Right hindlimb (tissue), 1 donor: ENCODE measurements around the gene ADM2.
"Not testable (repeated sequence)": the region's sequence is repeated elsewhere in the genome, so short reads cannot be mapped to it uniquely, and the experiment has no call there.

ENCODE experiments used
- DNase-seq: peaks from one replicate; pipeline ENCODE4 v3.0.0-alpha.2; 2018

The ADM2 gene, protein sequence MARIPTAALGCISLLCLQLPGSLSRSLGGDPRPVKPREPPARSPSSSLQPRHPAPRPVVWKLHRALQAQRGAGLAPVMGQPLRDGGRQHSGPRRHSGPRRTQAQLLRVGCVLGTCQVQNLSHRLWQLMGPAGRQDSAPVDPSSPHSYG

DNA sequence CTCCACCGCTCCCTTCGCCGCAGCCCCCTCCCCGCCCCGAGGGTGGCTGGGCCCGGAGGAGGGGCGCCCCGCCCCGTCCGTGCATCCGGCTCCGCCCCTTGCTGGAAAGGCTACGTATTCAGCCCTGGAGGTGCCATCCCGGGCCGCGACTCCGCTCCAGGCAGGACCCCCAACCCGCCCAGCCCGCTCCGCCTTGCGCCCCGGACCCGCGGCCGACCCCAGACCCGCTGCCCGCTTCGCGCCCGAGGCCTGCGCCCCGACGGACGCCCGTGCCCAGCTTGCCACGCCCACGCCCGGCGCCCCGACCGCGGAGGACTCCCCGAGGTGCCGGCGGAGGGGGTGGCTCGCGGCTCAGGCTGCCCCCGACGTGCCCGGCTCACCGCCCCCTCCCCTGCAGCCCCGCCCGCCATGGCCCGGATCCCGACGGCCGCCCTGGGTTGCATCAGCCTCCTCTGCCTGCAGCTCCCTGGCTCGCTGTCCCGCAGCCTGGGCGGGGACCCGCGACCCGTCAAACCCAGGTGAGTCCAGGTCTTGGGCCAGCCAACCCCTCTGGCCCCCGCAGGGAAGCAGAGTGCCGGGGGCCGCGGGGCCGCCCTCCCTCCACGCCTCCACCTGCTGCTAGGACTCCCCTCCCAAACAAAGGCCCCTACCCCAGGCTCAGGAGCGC lies at the start of gene ADM2:
Gene ADM2, plus strand, starts transcription at position 104 of the 667 bp plus-strand sequence. Its CDS starts 305 bp downstream, at position 409.
- DNase-seq = no peak

DNA sequence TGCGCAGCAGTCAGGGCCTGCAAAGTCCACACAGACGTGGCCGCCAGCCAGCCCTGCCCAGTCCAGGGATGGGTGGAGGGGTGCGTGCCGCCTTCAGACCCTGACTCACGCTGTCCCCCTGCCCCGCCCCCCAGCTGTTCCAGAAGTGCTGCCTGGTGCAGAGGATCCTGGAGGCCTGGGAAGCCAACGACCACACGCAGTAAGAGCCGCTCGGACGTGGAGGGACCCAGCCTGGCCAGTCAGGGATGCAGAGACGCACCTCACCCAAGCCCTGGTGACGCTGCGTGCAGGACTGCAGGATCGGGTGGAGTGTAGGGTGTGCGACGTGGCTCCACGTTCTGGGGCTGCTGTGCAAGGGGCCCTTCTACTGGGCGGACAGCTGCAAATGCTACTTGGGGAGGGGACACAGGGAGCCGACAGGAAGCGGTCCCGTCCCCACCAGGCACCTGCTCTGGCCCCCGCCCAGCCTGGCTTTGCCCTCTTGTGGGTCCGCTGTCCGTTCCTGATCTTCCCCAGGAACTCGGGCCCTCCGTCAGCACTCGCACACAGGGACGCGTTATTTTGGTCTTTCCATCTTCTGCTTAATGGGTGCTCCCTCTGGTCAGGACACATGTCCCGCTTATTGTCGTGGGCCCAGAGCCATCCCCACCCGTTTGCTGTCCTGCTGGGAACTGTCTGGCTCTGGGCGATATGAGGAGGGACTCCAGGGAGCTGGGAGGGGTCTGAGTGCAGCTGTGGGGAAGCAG lies 49.0 kb upstream of the ADM2 start:
- DNase-seq = no peak

DNA sequence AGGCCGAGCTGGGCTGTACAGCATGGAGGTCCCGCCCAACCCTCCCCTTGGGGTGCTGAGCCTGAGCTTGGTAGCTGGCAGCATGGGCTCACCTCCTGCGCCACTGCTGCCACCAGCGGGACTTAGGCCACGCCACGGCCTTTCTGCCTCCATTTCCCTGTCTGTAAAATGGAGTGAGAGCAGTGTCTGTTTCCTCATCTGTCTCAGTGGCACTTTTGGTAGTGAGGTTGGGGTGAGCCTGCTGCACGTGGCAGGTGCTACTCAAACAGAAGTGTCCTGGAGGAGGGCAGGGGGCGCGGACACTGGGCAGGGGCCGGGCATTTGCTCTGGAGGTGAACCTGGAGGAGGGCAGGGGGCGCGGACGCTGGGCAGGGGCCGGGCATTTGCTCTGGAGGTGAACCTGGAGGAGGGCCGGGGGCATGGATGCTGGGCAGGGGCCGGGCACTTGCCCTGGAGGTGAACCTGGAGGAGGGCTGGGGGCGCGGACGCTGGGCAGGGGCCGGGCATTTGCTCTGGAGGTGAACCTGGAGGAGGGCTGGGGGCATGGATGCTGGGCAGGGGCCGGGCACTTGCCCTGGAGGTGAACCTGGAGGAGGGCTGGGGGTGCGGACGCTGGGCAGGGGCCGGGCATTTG lies 48.3 kb upstream of the ADM2 start:
- not testable (repeated sequence) for DNase-seq

DNA sequence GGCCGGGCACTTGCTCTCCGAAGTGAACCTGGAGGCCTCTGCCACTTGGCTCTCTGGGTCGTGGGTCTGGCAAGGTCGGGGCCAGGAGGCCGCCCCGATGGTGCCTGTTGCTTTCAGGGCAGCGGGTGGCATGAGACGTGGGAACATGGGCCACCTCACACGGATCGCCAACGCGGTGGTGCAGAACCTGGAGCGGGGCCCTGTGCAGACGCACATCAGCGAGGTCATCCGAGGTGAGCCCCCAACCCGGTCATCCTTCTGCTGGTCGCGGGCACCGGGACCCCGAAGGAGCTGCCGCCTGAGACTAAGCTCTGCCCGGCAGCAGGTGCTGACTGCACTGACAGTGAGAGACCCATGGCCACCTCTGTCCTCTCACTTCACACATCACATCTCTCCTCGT lies 46.5 kb upstream of the ADM2 start:
- no peak for DNase-seq

DNA sequence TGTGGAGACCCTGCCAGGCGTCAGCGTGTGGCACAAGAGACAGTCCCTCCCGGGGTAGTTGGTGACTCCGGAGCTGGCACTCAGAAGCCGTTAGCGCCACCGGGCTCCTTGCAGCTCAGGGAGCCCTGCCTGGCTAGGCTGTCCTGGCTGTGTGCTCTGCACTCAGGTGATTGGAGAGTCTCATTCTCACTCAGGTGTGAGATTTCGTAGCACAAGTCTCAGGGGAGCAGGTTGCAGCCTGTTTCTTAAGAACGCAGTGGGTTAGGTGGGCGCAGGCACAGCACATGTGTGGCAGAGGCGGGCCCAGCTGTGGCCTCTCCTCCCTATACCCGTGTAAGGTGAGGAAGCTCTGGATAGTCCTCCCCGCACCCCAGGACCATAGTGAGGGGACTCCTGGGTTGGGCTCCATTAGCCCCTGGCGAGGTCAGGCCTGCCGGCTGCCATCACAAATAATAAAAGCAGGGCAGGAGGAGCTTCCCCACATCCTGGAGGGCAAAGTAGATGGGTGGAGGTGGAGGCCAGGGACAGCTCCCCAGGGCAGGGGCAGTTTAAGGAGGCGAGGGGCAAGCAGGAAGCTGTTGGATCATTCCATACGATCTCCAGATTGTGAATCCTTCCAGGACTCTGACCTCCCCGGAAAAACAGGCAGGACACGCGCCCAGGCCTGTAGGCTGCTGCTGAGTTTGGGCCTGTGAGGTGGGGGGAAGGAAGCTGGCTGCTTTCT lies 45.9 kb upstream of the ADM2 start:
- DNase-seq = no peak

DNA sequence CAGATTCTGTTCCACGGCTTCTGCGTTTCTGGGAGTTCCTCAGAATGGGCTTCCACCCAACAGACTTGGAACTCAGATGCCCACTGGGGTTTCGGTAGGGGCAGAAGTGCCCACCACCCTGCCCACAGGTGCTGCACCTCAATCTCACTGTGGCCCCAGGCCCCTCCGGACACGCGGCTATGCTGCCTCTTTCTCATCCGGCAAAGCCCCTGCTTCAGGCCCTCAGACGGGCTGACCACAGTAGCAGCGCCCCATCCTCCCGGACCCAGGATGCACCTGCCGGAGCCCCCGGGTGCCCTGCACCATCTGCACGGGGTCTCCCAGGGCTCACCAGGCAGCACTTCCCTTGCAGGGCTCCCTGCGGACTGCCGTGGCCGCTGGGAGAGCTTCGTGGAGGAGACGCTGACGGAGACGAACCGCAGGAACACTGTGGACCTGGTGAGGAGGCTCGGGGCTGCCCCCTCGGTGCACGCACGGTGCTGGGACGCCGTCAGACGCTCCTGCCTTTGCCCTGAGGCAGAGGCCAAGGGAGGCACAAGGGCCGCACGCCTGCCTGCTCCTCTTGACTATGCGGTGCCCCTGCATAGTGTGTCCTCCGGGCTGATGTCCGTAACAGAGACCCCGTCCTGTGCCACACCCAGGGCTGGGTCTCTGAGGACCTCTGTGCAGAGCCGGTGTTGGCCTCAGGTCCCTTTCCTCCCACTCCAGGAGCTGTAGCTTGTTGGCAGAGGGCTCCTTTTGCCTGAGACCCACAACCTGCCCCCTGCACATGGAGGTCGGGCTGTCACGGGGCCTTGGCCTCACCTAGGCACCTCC lies 45.1 kb upstream of the ADM2 start:
- DNase-seq = peak; percentile 10

DNA sequence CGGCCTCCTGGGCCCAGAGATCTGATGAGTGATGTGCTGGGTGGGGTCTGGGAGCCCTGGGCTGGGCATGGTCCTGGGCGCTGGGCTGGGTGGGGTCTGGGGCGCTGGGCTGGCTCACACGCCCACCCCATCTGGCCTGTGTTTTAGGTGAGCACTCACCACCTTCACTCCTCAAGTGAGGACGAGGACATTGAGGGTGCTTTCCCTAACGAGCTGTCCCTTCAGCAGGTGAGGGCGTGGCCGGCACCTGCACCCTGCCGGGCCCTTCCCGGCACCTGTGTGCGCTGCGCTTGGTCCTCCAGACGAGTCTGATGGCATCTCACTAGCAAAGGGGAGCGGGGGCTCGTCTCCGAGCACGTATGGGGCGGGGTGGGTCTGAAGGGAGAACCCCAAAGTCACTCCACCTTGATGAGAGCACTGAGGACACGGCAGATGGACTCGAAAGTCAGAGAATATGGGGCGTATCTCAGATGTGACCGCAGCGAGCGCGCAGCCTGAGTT lies 44.5 kb upstream of the ADM2 start:
- DNase-seq = peak; percentile 10

DNA sequence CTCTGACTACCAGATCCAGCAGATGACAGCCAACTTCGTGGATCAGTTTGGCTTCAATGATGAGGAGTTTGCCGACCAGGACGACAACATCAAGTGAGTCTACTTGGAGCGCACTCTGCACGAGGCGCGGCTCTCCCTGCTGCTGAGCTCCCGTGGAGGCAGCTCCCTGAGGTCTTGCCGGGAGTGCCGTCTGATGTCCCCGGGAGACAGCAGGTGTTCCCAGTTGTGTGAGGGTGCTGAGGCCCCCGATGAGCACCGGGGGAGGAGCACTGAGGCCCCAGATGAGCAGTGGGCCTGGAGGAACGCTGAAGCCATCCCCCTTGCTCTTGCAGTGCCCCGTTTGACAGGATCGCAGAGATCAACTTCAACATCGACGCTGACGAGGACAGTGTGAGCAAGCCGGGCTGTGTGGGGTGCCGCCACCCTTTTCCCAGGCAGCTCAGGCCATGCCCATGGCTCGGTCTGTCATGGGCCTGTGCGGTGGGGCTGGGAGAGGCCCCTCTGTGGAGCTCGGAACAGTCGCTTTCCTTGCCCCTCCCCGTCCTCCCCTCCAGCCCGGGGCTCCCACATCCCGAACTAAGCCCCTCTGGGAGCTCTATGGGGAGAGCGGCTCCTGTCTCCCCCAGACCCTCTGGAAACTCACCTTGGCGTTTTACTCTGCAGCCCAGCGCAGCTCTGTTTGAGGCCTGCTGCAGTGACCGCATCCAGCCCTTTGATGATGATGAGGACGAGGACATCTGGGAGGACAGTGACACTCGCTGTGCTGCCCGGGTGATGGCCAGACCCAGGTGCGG lies 43.6 kb upstream of the ADM2 start:
- no peak for DNase-seq

DNA sequence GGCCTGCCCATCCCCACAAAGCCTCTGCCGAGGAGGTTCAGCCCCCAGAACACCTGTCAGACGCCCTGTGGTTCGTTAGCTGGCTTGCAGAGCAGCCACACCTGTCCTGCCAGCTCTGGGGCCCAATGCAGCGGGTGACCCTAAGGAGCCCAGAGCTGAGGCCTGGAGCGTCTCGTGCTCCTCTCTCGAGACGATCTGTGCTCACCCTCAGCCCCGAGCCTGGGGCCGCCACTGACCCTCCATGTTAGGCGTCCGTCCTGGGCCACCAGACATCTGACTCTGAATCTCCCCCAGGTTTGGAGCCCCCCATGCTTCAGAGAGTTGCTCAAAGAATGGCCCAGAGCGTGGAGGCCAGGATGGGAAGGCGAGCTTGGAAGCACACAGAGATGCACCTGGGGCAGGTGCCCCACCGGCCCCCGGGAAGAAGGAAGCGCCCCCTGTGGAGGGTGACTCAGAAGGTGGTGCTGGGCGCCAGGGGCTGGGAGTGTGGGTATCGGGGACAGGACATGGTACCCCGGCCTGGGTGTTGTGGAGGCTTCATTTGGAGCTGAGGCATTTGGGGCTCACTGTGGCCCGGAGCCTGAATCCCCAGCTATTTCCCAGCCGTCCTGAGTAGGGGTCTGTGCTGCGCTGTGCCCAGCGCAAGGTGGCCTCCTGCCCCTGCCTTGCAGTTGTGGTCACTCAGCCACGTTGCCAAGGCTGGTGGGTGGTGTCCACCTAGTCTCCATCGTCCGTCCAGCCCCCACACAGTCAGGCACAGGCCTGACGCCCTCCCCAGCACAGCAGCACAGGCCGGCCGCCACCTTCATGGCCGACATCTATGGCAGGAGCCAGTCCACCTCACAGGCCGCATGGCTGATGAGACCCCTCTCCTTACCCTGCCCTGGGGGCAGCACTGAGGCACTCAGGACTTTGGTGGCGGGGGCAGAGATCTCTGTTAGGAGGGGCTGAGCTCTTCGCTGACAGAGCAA lies 42.8 kb upstream of the ADM2 start:
- no peak for DNase-seq

DNA sequence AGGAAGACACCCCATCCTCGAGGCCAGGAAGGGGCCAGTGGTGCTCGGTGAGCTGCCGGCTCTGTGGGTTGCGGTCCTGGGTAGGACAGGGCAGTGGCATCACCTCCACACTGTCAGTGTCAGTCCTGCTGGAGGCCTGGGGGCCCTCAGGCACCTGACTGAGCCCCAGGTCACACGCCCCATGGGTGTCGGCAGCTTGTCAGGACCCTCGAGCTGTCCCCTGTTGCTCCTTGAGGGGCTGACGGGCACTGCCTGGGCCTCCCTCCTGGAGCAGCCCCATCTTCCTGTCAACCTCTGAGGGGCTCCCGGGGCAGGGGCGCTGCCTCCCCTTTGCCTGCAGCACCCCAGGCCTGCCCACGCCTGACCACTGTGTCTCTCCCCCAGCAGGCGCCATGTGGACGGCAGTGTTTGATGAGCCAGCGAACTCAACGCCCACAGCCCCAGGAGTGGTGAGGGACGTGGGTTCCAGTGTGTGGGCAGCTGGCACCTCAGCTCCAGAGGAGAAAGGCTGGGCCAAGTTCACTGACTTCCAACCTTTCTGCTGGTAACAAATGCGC lies 42.0 kb upstream of the ADM2 start:
- no peak for DNase-seq

DNA sequence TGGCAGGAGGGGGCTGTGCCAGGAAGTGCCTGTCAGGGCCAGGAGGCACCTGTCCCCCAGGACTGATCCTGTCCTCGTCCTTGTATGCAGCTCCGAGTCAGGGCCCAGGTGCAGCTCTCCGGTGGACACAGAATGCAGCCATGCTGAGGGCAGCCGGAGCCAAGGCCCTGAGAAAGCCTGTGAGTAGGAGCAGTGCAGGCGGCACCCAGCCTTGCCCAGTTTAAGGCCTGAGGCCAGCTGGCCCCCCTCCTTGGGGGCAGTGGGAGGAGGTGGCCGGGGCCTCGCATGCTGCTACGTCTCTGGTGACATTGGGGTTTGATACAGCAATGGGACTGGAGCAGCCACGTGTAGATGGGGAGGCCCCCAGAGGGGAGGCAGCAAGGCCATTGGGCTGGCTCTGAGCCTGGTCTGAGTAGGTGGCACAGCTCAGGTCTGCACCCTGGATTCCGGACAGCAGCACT lies 41.4 kb upstream of the ADM2 start:
- no peak for DNase-seq

DNA sequence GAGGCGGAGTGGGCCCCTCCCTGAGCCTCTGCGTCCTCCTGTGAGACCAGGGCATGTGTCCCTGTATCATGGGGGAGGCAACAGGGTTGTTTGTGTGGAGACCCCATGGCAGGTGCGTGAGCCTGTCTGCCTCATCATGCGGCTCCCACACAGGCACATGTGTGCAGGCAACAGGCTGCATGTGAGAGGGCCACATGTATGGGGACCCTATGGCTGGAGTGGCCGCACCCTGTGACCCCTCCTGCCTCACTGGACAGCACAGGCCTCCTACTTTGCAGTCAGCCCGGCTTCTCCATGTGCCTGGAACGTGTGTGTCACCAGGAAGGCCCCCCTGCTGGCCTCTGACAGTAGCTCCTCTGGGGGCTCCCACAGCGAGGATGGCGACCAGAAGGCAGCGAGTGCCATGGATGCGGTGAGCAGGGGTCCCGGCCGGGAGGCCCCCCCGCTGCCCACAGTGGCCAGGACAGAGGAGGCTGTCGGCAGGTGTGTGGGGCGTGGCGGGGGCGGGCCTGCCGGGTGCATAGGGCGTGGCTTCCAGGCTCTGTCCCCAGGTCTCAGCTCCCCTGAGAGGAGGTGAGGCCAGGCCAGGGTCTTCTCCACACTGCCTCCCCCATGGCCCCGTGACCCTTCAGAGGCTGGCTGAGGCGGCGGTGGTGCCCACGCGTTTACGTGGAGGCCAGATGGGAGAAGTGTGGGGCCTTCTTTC lies 40.6 kb upstream of the ADM2 start:
- no peak for DNase-seq

DNA sequence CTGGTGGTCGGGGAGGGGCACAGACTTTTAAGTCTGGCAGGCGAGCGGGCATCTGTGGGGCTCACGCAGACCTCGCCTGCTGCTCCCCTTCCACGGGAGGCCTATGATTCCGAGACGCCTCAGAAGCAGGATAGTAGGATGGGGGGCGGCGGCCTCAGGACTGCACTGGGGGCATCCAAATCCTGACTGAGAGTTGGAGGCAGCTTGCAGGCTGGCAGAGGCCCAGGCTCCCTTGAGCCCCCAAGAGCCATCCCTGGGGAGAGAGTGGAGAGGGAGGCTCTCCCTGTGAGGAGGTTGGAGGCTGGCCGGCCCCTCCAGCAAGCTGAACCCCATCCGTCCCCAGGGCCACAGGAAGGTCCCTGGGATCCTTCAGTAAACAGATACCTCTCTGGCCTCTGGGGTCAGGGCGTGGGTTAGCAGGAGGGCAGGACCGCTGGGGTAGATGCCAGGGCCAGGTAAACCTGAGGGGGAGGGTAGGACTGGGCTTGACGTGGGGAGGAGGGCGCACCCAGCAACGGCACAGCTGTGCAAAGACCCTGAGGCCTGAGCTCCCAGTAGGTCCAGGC lies 39.8 kb upstream of the ADM2 start:
- no peak for DNase-seq

DNA sequence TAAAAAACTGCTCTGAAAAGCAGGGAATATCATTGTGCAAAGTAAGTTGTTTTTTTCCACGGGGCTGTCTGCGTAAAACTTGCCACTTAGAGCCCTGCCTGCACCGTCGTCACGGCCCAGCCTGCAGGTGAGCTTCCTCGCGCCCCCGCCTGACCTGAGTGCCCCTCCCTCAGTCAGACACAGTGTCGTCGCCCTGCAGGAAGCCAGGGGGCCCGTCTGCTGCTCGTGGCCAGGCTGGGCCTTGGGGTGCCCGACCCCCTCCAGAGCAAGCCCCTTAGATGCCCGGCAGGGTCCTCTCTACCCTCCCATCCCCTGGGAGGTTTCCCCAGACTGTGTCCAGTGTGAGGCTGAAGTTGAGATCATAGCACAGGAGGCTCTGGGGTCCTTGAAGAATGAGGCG lies 38.1 kb upstream of the ADM2 start:
- no peak for DNase-seq

DNA sequence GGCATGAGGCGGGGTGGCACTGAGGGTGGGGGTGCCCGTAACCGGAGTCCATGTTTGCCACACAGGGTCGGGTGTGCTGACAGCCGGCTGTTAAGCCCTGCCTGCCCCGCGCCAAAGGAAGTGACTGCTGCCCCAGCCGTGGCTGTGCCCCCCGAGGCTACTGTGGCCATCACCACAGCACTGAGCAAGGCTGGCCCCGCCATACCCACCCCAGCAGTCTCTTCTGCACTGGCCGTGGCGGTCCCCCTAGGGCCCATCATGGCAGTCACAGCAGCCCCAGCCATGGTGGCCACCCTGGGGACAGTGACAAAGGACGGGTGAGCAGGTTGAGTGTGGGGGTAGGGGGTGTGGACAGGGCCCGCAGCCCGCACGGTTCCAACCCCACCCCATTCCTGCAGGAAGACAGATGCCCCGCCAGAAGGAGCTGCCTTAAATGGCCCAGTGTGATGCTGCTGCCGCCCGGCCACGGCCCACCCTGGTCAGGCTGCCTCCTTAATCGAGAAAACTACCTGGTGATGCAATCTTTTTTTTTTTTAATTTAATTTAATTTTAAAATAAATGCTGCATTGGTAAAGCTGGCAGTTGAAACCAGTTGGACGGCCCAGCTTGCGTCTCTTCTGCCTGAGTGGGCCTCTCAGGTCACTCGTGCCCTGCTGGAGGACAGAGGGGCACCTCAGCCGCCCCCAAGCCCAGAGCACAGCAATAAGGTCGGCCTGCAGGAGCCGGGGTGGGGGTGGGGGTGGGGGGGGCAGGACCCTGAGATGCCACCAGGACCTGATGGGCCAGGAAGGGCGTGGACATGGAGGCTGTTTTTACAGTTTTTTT lies 37.3 kb upstream of the ADM2 start:
- DNase-seq = no peak

DNA sequence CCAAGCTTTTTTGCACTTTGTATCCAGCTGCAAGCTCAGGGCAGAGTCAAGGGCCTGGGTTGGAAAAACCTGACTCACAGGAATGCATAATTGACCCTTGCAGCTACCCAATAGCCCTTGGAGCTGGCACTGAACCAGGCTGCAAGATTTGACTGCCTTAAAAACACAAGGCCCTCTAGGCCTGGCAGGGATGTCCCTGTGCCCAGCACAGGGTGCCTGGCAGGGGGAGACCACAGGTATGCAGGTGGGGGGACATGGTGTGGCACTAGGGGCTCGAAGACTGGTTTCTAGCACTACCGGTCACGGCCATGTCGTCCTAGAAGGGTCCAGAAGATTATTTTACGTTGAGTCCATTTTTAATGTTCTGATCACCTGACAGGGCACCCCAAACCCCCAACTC lies 36.7 kb upstream of the ADM2 start:
- DNase-seq = no peak

DNA sequence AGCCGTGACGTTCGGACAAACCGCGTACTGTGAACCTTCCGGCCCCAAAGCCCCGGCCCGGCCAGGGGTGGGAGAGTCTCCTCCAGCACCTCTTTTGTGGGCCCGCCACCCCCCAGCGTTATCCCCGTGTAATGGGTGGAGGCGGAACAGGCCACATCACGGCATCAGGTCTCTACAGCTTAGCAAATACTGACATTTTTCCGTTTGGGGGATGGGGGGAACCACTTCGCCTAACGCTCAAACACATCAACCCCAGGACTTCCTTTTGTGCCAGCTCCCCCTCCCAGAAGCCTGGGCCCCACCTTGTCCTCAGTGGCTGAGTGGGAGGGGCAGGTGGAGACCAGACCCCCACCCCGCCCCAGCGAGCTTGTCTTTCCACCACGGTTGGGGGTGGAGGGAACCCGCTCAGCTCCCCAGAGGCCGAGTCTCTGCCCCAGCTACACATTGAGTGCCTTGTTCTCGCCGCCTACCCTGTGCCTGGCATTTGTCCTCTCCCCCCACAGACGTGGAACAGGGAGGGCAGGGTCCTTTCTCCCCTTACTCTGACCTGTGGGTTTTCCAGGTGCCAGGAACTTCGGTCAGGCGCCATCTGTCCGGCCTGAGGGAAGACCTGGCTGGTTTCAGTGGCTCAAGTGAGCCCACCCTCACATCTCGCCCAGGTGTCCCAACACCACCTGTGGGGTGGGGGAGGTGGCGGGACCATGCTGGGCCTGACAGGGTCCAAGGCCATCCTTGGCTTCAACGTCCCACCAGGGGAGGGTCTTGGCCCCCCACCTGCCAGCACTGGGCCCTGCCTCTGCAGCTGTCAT lies 36.1 kb upstream of the ADM2 start:
- no peak for DNase-seq
